ENCODE measurements around the gene SAMHD1.
"Not testable (repeated sequence)": the region's sequence is repeated elsewhere in the genome, so short reads cannot be mapped to it uniquely, and the experiment has no call there.

The SAMHD1 gene

GRCh38 chr20:36956016-36956415 is 4.5 kb upstream of the SAMHD1 start:
- POLR2A ChIA-PET, result no interaction called here
- Histone ChIP-seq H3K27ac (ENCODE audit: insufficient read depth in 1 of 2, low read depth in 1 of 2, low read length in 2 of 2, poor library complexity in 1 of 2, severe bottlenecking in 2 of 2) (no peak overlapping the region), H3K4me1 (ENCODE audit: control extremely low read depth in 1 of 4, control insufficient read depth in 4 of 4, insufficient read depth in 4 of 4, low read length in 3 of 4) (peaks cover 0 to 29% (median 13%) of the 10 kb centered on the region in 4 experiments), H3K27me3 (replicated peaks in 2 of 5; ENCODE audit: control insufficient read depth in 4 of 5, insufficient read depth in 5 of 5, low read length in 4 of 5) (peaks cover 0 to 2% (median 0%) of the 10 kb centered on the region in 5 experiments), H3K36me3 (ENCODE audit: control insufficient read depth in 4 of 4, insufficient read depth in 4 of 4, low read length in 3 of 4) (no peaks in the 10 kb centered on the region), H3K4me3 (ENCODE audit: control insufficient read depth in 1 of 7, extremely low read depth in 1 of 7, insufficient read depth in 4 of 7, low read depth in 2 of 7, low read length in 6 of 7) (no peak overlapping the region), H3K9me3 (ENCODE audit: control extremely low read depth in 1 of 5, control insufficient read depth in 4 of 5, insufficient read depth in 2 of 5, low read depth in 1 of 5, low read length in 4 of 5) (no peaks in the 10 kb centered on the region)
- no peak for DNase-seq
- CTCF ChIA-PET, result no interaction called here
- 63% methylated on average over 2 of the region's 3 CpGs for WGBS (ENCODE audit: insufficient coverage)

- no peak for DNase-seq
- ChIA-PET POLR2A (no interaction called here), CTCF (interaction anchor here (0.6 to 0.8 kb wide), 2 partner anchors 20 to 1365 kb away, joined by 3 read pairs; no protein-coding TSS in a partner anchor)
- 24% methylated on average over 9 of the region's 11 CpGs for WGBS (ENCODE audit: insufficient coverage)
- peaks cover 9 to 39% (median 32%) of the 10 kb centered on the region in 4 experiments for H3K4me1 ChIP-seq (ENCODE audit: control extremely low read depth in 1 of 4, control insufficient read depth in 4 of 4, insufficient read depth in 4 of 4, low read length in 3 of 4)
- H3K27me3 ChIP-seq (replicated peaks in 2 of 5; ENCODE audit: control insufficient read depth in 4 of 5, insufficient read depth in 5 of 5, low read length in 4 of 5), result peaks cover 0 to 2% (median 0%) of the 10 kb centered on the region in 5 experiments
- peak overlapping the region in 1 of 2 experiments; percentile 10 for H3K27ac ChIP-seq (ENCODE audit: insufficient read depth in 1 of 2, low read depth in 1 of 2, low read length in 2 of 2, poor library complexity in 1 of 2, severe bottlenecking in 2 of 2)
- peak overlapping the region in 6 of 7 experiments; percentile 73 to 90 (median 76) for H3K4me3 ChIP-seq (ENCODE audit: control insufficient read depth in 1 of 7, extremely low read depth in 1 of 7, insufficient read depth in 4 of 7, low read depth in 2 of 7, low read length in 6 of 7)
- no peaks in the 10 kb centered on the region for H3K9me3 ChIP-seq (ENCODE audit: control extremely low read depth in 1 of 5, control insufficient read depth in 4 of 5, insufficient read depth in 2 of 5, low read depth in 1 of 5, low read length in 4 of 5)
- H3K36me3 ChIP-seq (ENCODE audit: control insufficient read depth in 4 of 4, insufficient read depth in 4 of 4, low read length in 3 of 4), result no peaks in the 10 kb centered on the region
These were observed 651 bp upstream of the SAMHD1 start for GRCh38 chr20:36951979-36952738.

- no peaks in the 10 kb centered on the region for H3K9me3 ChIP-seq (ENCODE audit: control extremely low read depth in 1 of 5, control insufficient read depth in 4 of 5, insufficient read depth in 2 of 5, low read depth in 1 of 5, low read length in 4 of 5)
- peak in 2 of 3 donors; percentile 67 to 70 for DNase-seq
- peak overlapping the region in 1 of 2 experiments; percentile 34 for H3K27ac ChIP-seq (ENCODE audit: insufficient read depth in 1 of 2, low read depth in 1 of 2, low read length in 2 of 2, poor library complexity in 1 of 2, severe bottlenecking in 2 of 2)
- POLR2A ChIA-PET, result no interaction called here
- no peaks in the 10 kb centered on the region for H3K36me3 ChIP-seq (ENCODE audit: control insufficient read depth in 4 of 4, insufficient read depth in 4 of 4, low read length in 3 of 4)
- H3K4me3 ChIP-seq (ENCODE audit: control insufficient read depth in 1 of 7, extremely low read depth in 1 of 7, insufficient read depth in 4 of 7, low read depth in 2 of 7, low read length in 6 of 7), result peak overlapping the region; percentile 71 to 90 (median 75)
- peaks cover 0 to 2% (median 0%) of the 10 kb centered on the region in 5 experiments for H3K27me3 ChIP-seq (replicated peaks in 2 of 5; ENCODE audit: control insufficient read depth in 4 of 5, insufficient read depth in 5 of 5, low read length in 4 of 5)
- peaks cover 9 to 44% (median 37%) of the 10 kb centered on the region in 4 experiments for H3K4me1 ChIP-seq (ENCODE audit: control extremely low read depth in 1 of 4, control insufficient read depth in 4 of 4, insufficient read depth in 4 of 4, low read length in 3 of 4)
- CTCF ChIA-PET, result interaction anchor here (0.6 kb wide), 1 partner anchor 19 kb away, joined by 3 read pairs; no protein-coding TSS in a partner anchor
- 0% methylated on average over 14 of the region's 24 CpGs for WGBS (ENCODE audit: insufficient coverage)
These were observed 902 bp downstream of the SAMHD1 start for GRCh38 chr20:36950414-36951197.

GRCh38 chr20:36941401-36941835 is 10.1 kb downstream of the SAMHD1 start:
- Histone ChIP-seq H3K27ac (ENCODE audit: insufficient read depth in 1 of 2, low read depth in 1 of 2, low read length in 2 of 2, poor library complexity in 1 of 2, severe bottlenecking in 2 of 2) (no peak overlapping the region), H3K4me1 (ENCODE audit: control extremely low read depth in 1 of 4, control insufficient read depth in 4 of 4, insufficient read depth in 4 of 4, low read length in 3 of 4) (peaks cover 0 to 10% (median 0%) of the 10 kb centered on the region in 4 experiments), H3K27me3 (replicated peaks in 2 of 5; ENCODE audit: control insufficient read depth in 4 of 5, insufficient read depth in 5 of 5, low read length in 4 of 5) (no peaks in the 10 kb centered on the region), H3K36me3 (ENCODE audit: control insufficient read depth in 4 of 4, insufficient read depth in 4 of 4, low read length in 3 of 4) (no peaks in the 10 kb centered on the region), H3K4me3 (ENCODE audit: control insufficient read depth in 1 of 7, extremely low read depth in 1 of 7, insufficient read depth in 4 of 7, low read depth in 2 of 7, low read length in 6 of 7) (no peak overlapping the region), H3K9me3 (ENCODE audit: control extremely low read depth in 1 of 5, control insufficient read depth in 4 of 5, insufficient read depth in 2 of 5, low read depth in 1 of 5, low read length in 4 of 5) (no peaks in the 10 kb centered on the region)
- WGBS (ENCODE audit: insufficient coverage), result no CpG with 5 or more reads among the region's 1 CpG
- POLR2A ChIA-PET, result no interaction called here
- DNase-seq, result peak in 2 of 3 donors; percentile 36 to 55
- CTCF ChIA-PET, result no interaction called here

- no peaks in the 10 kb centered on the region for H3K27me3 ChIP-seq (replicated peaks in 2 of 5; ENCODE audit: control insufficient read depth in 4 of 5, insufficient read depth in 5 of 5, low read length in 4 of 5)
- H3K9me3 ChIP-seq (ENCODE audit: control extremely low read depth in 1 of 5, control insufficient read depth in 4 of 5, insufficient read depth in 2 of 5, low read depth in 1 of 5, low read length in 4 of 5), result no peaks in the 10 kb centered on the region
- peaks cover 0 to 4% (median 0%) of the 10 kb centered on the region in 4 experiments for H3K36me3 ChIP-seq (ENCODE audit: control insufficient read depth in 4 of 4, insufficient read depth in 4 of 4, low read length in 3 of 4)
- ChIA-PET CTCF (interaction anchor here (1.6 kb wide), 1 partner anchor 151 kb away, joined by 3 read pairs; no protein-coding TSS in a partner anchor), POLR2A (no interaction called here)
- H3K27ac ChIP-seq (ENCODE audit: insufficient read depth in 1 of 2, low read depth in 1 of 2, low read length in 2 of 2, poor library complexity in 1 of 2, severe bottlenecking in 2 of 2), result no peak overlapping the region
- H3K4me1 ChIP-seq (ENCODE audit: control extremely low read depth in 1 of 4, control insufficient read depth in 4 of 4, insufficient read depth in 4 of 4, low read length in 3 of 4), result no peaks in the 10 kb centered on the region
- H3K4me3 ChIP-seq (ENCODE audit: control insufficient read depth in 1 of 7, extremely low read depth in 1 of 7, insufficient read depth in 4 of 7, low read depth in 2 of 7, low read length in 6 of 7), result no peak overlapping the region
- no peak for DNase-seq
These were observed 14.1 kb downstream of the SAMHD1 start for GRCh38 chr20:36937402-36937770.

- H3K9me3 ChIP-seq (ENCODE audit: control extremely low read depth in 1 of 5, control insufficient read depth in 4 of 5, insufficient read depth in 2 of 5, low read depth in 1 of 5, low read length in 4 of 5); H3K4me1 ChIP-seq (ENCODE audit: control extremely low read depth in 1 of 4, control insufficient read depth in 4 of 4, insufficient read depth in 4 of 4, low read length in 3 of 4); H3K4me3 ChIP-seq (ENCODE audit: control insufficient read depth in 1 of 7, extremely low read depth in 1 of 7, insufficient read depth in 4 of 7, low read depth in 2 of 7, low read length in 6 of 7); H3K27ac ChIP-seq (ENCODE audit: insufficient read depth in 1 of 2, low read depth in 1 of 2, low read length in 2 of 2, poor library complexity in 1 of 2, severe bottlenecking in 2 of 2); H3K27me3 ChIP-seq (replicated peaks in 2 of 5; ENCODE audit: control insufficient read depth in 4 of 5, insufficient read depth in 5 of 5, low read length in 4 of 5); DNase-seq; H3K36me3 ChIP-seq (ENCODE audit: control insufficient read depth in 4 of 4, insufficient read depth in 4 of 4, low read length in 3 of 4); POLR2A ChIA-PET: not testable (repeated sequence)
- 98% methylated on average over 6 of the region's 9 CpGs for WGBS (ENCODE audit: insufficient coverage)
- CTCF ChIA-PET, result interaction anchor here (1.3 kb wide), 1 partner anchor 17 kb away, joined by 4 read pairs; no protein-coding TSS in a partner anchor
These were observed 14.6 kb downstream of the SAMHD1 start for GRCh38 chr20:36936761-36937401.
